T-helper 2 cell treated with Interferon-gamma antibody and Interleukin-4, amounts not matched to agents 5 μg/mL and 100 μg/mL, for 36 hours (primary cell): ENCODE data around the gene PHPT1.
"Not testable (repeated sequence)": the region's sequence is repeated elsewhere in the genome, so short reads cannot be mapped to it uniquely, and the experiment has no call there.

Experiments used
- DNase-seq: peaks from one replicate; pipeline ENCODE4 v3.0.0; 2021; ENCODE audit warnings: low spot score
- H3K27ac Mint-ChIP-seq: one replicate; pipeline ENCODE4 v1.8.0; 2021; ENCODE audit warnings: mild to moderate bottlenecking, mixed read lengths
- H3K27me3 Mint-ChIP-seq: one replicate; pipeline ENCODE4 v1.8.0; 2021; ENCODE audit warnings: low read depth, mixed read lengths
- H3K36me3 Mint-ChIP-seq: one replicate; pipeline ENCODE4 v1.8.0; 2021; ENCODE audit warnings: low read depth, mixed read lengths
- H3K4me1 Mint-ChIP-seq: one replicate; pipeline ENCODE4 v1.8.0; 2021; ENCODE audit warnings: low read depth, mixed read lengths
- H3K4me3 Mint-ChIP-seq: one replicate; pipeline ENCODE4 v1.8.0; 2022; ENCODE audit warnings: mild to moderate bottlenecking, moderate library complexity, mixed read lengths
- H3K9me3 Mint-ChIP-seq: one replicate; pipeline ENCODE4 v1.8.0; 2021; ENCODE audit warnings: mixed read lengths

Gene PHPT1

GRCh38 chr9:136828474-136829140, 20.6 kb upstream of the PHPT1 start:
- Mint-ChIP-seq H3K4me1 (no peaks in the 10 kb centered on the region), H3K36me3 (peaks cover 10% of the 10 kb centered on the region), H3K9me3 (no peaks in the 10 kb centered on the region), H3K27me3 (no peaks in the 10 kb centered on the region), H3K4me3 (no peak overlapping the region), H3K27ac (no peak overlapping the region)
- DNase-seq = no peak

- no peak overlapping the region for H3K27ac Mint-ChIP-seq
- H3K4me1 Mint-ChIP-seq = no peaks in the 10 kb centered on the region
- H3K36me3 Mint-ChIP-seq = peaks cover 7% of the 10 kb centered on the region
- no peak overlapping the region for H3K4me3 Mint-ChIP-seq
- no peaks in the 10 kb centered on the region for H3K27me3 Mint-ChIP-seq
- H3K9me3 Mint-ChIP-seq = no peaks in the 10 kb centered on the region
- no peak for DNase-seq
Measured at GRCh38 chr9:136829412-136829811, 19.8 kb upstream of the PHPT1 start.

- Mint-ChIP-seq H3K4me1 (no peaks in the 10 kb centered on the region), H3K27me3 (no peaks in the 10 kb centered on the region), H3K9me3 (no peaks in the 10 kb centered on the region), H3K27ac (no peak overlapping the region), H3K36me3 (peaks cover 7% of the 10 kb centered on the region), H3K4me3 (no peak overlapping the region)
- DNase-seq = no peak
Measured at GRCh38 chr9:136829981-136830885, 19.0 kb upstream of the PHPT1 start.

GRCh38 chr9:136831002-136831719, 18.0 kb upstream of the PHPT1 start:
- Mint-ChIP-seq H3K36me3 (peaks cover 7% of the 10 kb centered on the region), H3K27me3 (no peaks in the 10 kb centered on the region), H3K4me3 (no peak overlapping the region), H3K27ac (no peak overlapping the region), H3K4me1 (no peaks in the 10 kb centered on the region), H3K9me3 (no peaks in the 10 kb centered on the region)
- no peak for DNase-seq

- DNase-seq = no peak
- H3K9me3 Mint-ChIP-seq = no peaks in the 10 kb centered on the region
- no peak overlapping the region for H3K27ac Mint-ChIP-seq
- H3K27me3 Mint-ChIP-seq = no peaks in the 10 kb centered on the region
- peaks cover 7% of the 10 kb centered on the region for H3K36me3 Mint-ChIP-seq
- no peak overlapping the region for H3K4me3 Mint-ChIP-seq
- no peaks in the 10 kb centered on the region for H3K4me1 Mint-ChIP-seq
Measured at GRCh38 chr9:136831720-136832104, 17.5 kb upstream of the PHPT1 start.

- no peak overlapping the region for H3K27ac Mint-ChIP-seq
Measured at GRCh38 chr9:136832581-136832980, 16.6 kb upstream of the PHPT1 start.

GRCh38 chr9:136833381-136834048, 15.7 kb upstream of the PHPT1 start:
- not testable (repeated sequence) for H3K4me1 Mint-ChIP-seq, H3K27me3 Mint-ChIP-seq, H3K27ac Mint-ChIP-seq, DNase-seq, H3K9me3 Mint-ChIP-seq, H3K4me3 Mint-ChIP-seq, H3K36me3 Mint-ChIP-seq

More at GRCh38 chr9:136832581-136832980, 16.6 kb upstream of the PHPT1 start:
- no peaks in the 10 kb centered on the region for H3K4me1 Mint-ChIP-seq
- H3K27me3 Mint-ChIP-seq = no peaks in the 10 kb centered on the region
- H3K4me3 Mint-ChIP-seq = no peak overlapping the region
- DNase-seq = no peak
- H3K36me3 Mint-ChIP-seq = peaks cover 7% of the 10 kb centered on the region
- H3K9me3 Mint-ChIP-seq = no peaks in the 10 kb centered on the region

GRCh38 chr9:136835162-136835931, 13.9 kb upstream of the PHPT1 start:
- DNase-seq = no peak
- no peaks in the 10 kb centered on the region for H3K27me3 Mint-ChIP-seq
- H3K4me1 Mint-ChIP-seq = peaks cover 4% of the 10 kb centered on the region
- peaks cover 6% of the 10 kb centered on the region for H3K36me3 Mint-ChIP-seq
- H3K27ac Mint-ChIP-seq = no peak overlapping the region
- no peak overlapping the region for H3K4me3 Mint-ChIP-seq
- no peaks in the 10 kb centered on the region for H3K9me3 Mint-ChIP-seq

GRCh38 chr9:136835932-136836904, 13.0 kb upstream of the PHPT1 start:
- Mint-ChIP-seq H3K4me1 (peaks cover 4% of the 10 kb centered on the region), H3K9me3 (no peaks in the 10 kb centered on the region), H3K27ac (no peak overlapping the region), H3K36me3 (peaks cover 6% of the 10 kb centered on the region), H3K27me3 (no peaks in the 10 kb centered on the region), H3K4me3 (no peak overlapping the region)
- DNase-seq = no peak

GRCh38 chr9:136837146-136837855, 11.9 kb upstream of the PHPT1 start:
- Mint-ChIP-seq H3K4me3 (no peak overlapping the region), H3K27me3 (no peaks in the 10 kb centered on the region), H3K9me3 (no peaks in the 10 kb centered on the region), H3K36me3 (peaks cover 6% of the 10 kb centered on the region), H3K27ac (no peak overlapping the region), H3K4me1 (peaks cover 4% of the 10 kb centered on the region)
- DNase-seq = no peak

GRCh38 chr9:136837856-136838277, 11.3 kb upstream of the PHPT1 start:
- H3K4me1 Mint-ChIP-seq, H3K27ac Mint-ChIP-seq, H3K36me3 Mint-ChIP-seq, DNase-seq, H3K4me3 Mint-ChIP-seq, H3K27me3 Mint-ChIP-seq, H3K9me3 Mint-ChIP-seq: not testable (repeated sequence)
